NCI-H510A treated with DMSO at 0.1 percent for 48 hours (cell line): ENCODE results near the gene HES1.
"Not testable (repeated sequence)": the region's sequence is repeated elsewhere in the genome, so short reads cannot be mapped to it uniquely, and the experiment has no call there.

Experiments used
- DNase-seq: peaks from one replicate; lab custom pipeline; 2025; lab: John Stamatoyannopoulos, UW

Gene HES1

GRCh38 chr3:194135806-194136518 is at the start of gene HES1:
Gene HES1 (plus strand): TSS chr3:194136148. CDS start chr3:194136381, 233 bp downstream.
- DNase-seq: peak; percentile 95

GRCh38 chr3:194086388-194087075 is 49.4 kb upstream of the HES1 start:
- DNase-seq: no peak

- no peak for DNase-seq
These were observed 48.7 kb upstream of the HES1 start for GRCh38 chr3:194087280-194087679.

GRCh38 chr3:194087995-194088855 is 47.7 kb upstream of the HES1 start:
- no peak for DNase-seq

- no peak for DNase-seq
These were observed 46.4 kb upstream of the HES1 start for GRCh38 chr3:194089357-194090177.

GRCh38 chr3:194090178-194090555 is 45.8 kb upstream of the HES1 start:
- not testable (repeated sequence) for DNase-seq

GRCh38 chr3:194090716-194091115 is 45.2 kb upstream of the HES1 start:
- DNase-seq: no peak

- no peak for DNase-seq
These were observed 44.8 kb upstream of the HES1 start for GRCh38 chr3:194091141-194091540.

GRCh38 chr3:194091897-194092296 is 44.1 kb upstream of the HES1 start:
- not testable (repeated sequence) for DNase-seq

- no peak for DNase-seq
These were observed 43.1 kb upstream of the HES1 start for GRCh38 chr3:194092881-194093301.

GRCh38 chr3:194093842-194094241 is 42.1 kb upstream of the HES1 start:
- DNase-seq: no peak

- DNase-seq: peak; percentile 42
These were observed 40.5 kb upstream of the HES1 start for GRCh38 chr3:194095464-194095863.

GRCh38 chr3:194095902-194096301 is 40.0 kb upstream of the HES1 start:
- DNase-seq: no peak

- no peak for DNase-seq
These were observed 38.6 kb upstream of the HES1 start for GRCh38 chr3:194097141-194097882.

GRCh38 chr3:194098081-194098842 is 37.7 kb upstream of the HES1 start:
- DNase-seq: no peak

GRCh38 chr3:194098843-194099183 is 37.1 kb upstream of the HES1 start:
- DNase-seq: no peak

GRCh38 chr3:194099215-194099614 is 36.7 kb upstream of the HES1 start:
- DNase-seq: no peak

GRCh38 chr3:194100856-194101390 is 35.0 kb upstream of the HES1 start:
- DNase-seq: no peak

- no peak for DNase-seq
These were observed 34.1 kb upstream of the HES1 start for GRCh38 chr3:194101592-194102432.
